ENCODE results near the gene IL17REL. TPM values are rescaled to one million over a fixed set of nuclear protein-coding genes. Genes with fewer than 3 reads are reported as not detected.
A peak's percentile ranks its signal among the peaks of the same experiment; 100 is the strongest.

The IL17REL gene
- polyA plus RNA-seq, 3 donors: 0.03 to 0.06 TPM; not detected in 1

- no peak for DNase-seq
Measured at GRCh38 chr22:49958931-49959781, 53.4 kb downstream of the IL17REL start.

GRCh38 chr22:49958366-49958921 lies 54.1 kb downstream of the IL17REL start:
- DNase-seq: no peak

- no peak for DNase-seq
Measured at GRCh38 chr22:49957826-49958365, 54.7 kb downstream of the IL17REL start.

- no peak for DNase-seq
Measured at GRCh38 chr22:49956914-49957825, 55.4 kb downstream of the IL17REL start.

- no peak for DNase-seq
Measured at GRCh38 chr22:49956418-49956770, 56.2 kb downstream of the IL17REL start.

- DNase-seq: no peak
Measured at GRCh38 chr22:49955581-49956417, 56.8 kb downstream of the IL17REL start.

GRCh38 chr22:49954991-49955580 lies 57.5 kb downstream of the IL17REL start:
- no peak for DNase-seq

GRCh38 chr22:49954354-49954753 lies 58.2 kb downstream of the IL17REL start:
- DNase-seq: no peak

GRCh38 chr22:49953680-49954344 lies 58.8 kb downstream of the IL17REL start:
- DNase-seq: no peak

- DNase-seq: no peak
Measured at GRCh38 chr22:49953027-49953679, 59.4 kb downstream of the IL17REL start.

GRCh38 chr22:49951986-49952896 lies 60.3 kb downstream of the IL17REL start:
- DNase-seq: no peak

- no peak for DNase-seq
Measured at GRCh38 chr22:49951678-49951985, 60.9 kb downstream of the IL17REL start.

GRCh38 chr22:49951000-49951677 lies 61.4 kb downstream of the IL17REL start:
- DNase-seq: peak; percentile 74

GRCh38 chr22:49950396-49950994 lies 62.1 kb downstream of the IL17REL start:
- DNase-seq: no peak

GRCh38 chr22:49949914-49950292 lies 62.7 kb downstream of the IL17REL start:
- DNase-seq: no peak

GRCh38 chr22:49948958-49949913 lies 63.3 kb downstream of the IL17REL start:
- no peak for DNase-seq

All from renal pelvis (tissue), 4 donors.